Measurements from ENCODE around the gene GLI2. TPM values are rescaled to one million over a fixed set of nuclear protein-coding genes. Genes with fewer than 3 reads are reported as not detected.

GLI2 gene
- total RNA-seq, 2 experiments from 2014 or later: not detected

DNA sequence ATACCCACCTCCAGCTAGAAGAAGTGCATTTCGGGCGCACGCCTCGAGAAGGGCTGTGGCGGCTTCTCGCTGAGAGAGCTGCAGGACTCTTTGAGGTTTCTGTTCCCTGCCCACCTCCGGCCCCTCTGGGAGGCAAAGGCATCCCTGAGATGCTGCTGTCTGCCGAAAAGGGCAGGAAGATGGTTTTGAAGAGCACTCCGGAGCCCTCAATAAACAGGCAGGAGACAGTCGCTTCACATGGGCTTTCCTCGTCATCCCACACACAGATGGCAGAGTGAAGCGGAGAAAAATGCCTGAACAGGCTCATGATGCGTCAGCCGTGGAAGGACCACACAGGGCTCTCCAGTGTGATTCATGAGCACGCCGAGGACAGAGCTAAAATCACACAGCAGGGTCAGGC is 25.4 kb upstream of the GLI2 start:
- ChIA-PET POLR2A (no interaction called here), CTCF (ENCODE audit: unreplicated experiment) (interaction anchor here (0.7 kb wide), 1 partner anchor 9 kb away, joined by 3 read pairs; no protein-coding TSS in a partner anchor)
- no peak for DNase-seq (ENCODE audit: low spot score)
- TF ChIP-seq, protein P1, sequence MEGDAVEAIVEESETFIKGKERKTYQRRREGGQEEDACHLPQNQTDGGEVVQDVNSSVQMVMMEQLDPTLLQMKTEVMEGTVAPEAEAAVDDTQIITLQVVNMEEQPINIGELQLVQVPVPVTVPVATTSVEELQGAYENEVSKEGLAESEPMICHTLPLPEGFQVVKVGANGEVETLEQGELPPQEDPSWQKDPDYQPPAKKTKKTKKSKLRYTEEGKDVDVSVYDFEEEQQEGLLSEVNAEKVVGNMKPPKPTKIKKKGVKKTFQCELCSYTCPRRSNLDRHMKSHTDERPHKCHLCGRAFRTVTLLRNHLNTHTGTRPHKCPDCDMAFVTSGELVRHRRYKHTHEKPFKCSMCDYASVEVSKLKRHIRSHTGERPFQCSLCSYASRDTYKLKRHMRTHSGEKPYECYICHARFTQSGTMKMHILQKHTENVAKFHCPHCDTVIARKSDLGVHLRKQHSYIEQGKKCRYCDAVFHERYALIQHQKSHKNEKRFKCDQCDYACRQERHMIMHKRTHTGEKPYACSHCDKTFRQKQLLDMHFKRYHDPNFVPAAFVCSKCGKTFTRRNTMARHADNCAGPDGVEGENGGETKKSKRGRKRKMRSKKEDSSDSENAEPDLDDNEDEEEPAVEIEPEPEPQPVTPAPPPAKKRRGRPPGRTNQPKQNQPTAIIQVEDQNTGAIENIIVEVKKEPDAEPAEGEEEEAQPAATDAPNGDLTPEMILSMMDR (conservative IDR thresholded peaks at IDR 0.05; ENCODE audit: low read length): no peak
- TF ChIP-seq EZH2phosphoT487 (IDR thresholded peaks at IDR 0.05; ENCODE audit: borderline replicate concordance, low read depth, low read length): no peak
- Histone ChIP-seq H2AFZ (ENCODE audit: low read length) (no peak overlapping the region), H4K20me1 (ENCODE audit: insufficient read depth, low read length) (no peaks in the 10 kb centered on the region; the same call in 1 of the 2 replicates), H3K4me1 (ENCODE audit: insufficient read depth, low read length, poor library complexity, severe bottlenecking) (no peaks in the 10 kb centered on the region), H3K4me2 (ENCODE audit: low read length) (no peak overlapping the region), H3K27ac (ENCODE audit: low read depth, low read length, poor library complexity, severe bottlenecking) (no peak overlapping the region), H3K36me3 (ENCODE audit: insufficient read depth, low read length) (no peaks in the 10 kb centered on the region), H3K9me3 (ENCODE audit: low read length) (no peaks in the 10 kb centered on the region), H3K79me2 (ENCODE audit: insufficient read depth, low read depth, low read length) (no peaks in the 10 kb centered on the region), H3K9me2 (ENCODE audit: insufficient read depth, low read length) (no peaks in the 10 kb centered on the region), H3K4me3 (ENCODE audit: low read depth, low read length, poor library complexity, severe bottlenecking) (no peak overlapping the region)
- intact Hi-C loops (cut with micrococcal nuclease; ENCODE audit: unreplicated experiment): no loop called here
- no TSS peak for BruUV-seq (replicated peaks)

DNA sequence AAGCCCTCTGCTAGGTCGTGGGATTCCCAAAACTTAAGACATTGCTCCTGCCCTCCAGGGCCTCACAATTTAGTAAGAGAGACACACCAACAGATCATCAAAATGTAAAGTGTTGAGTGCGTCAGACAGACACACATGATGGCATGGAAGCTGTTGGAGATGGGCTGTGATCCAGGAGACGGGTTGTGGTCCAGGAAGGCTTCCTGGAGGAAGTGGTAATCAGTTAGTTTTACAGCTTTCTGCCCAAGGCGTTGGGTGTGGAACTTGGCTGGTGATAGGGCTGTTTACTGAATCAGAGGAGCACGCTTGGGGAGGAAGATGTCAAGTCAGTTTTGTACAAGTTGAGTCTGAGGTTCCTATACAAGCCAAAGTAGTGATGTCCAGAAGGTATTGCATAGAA is 24.0 kb upstream of the GLI2 start:
- Histone ChIP-seq H3K27ac (ENCODE audit: low read depth, low read length, poor library complexity, severe bottlenecking) (no peak overlapping the region), H3K4me1 (ENCODE audit: insufficient read depth, low read length, poor library complexity, severe bottlenecking) (no peaks in the 10 kb centered on the region), H3K4me2 (ENCODE audit: low read length) (no peak overlapping the region), H2AFZ (ENCODE audit: low read length) (no peak overlapping the region), H3K79me2 (ENCODE audit: insufficient read depth, low read depth, low read length) (no peaks in the 10 kb centered on the region), H3K36me3 (ENCODE audit: insufficient read depth, low read length) (no peaks in the 10 kb centered on the region), H3K9me2 (ENCODE audit: insufficient read depth, low read length) (no peaks in the 10 kb centered on the region), H3K4me3 (ENCODE audit: low read depth, low read length, poor library complexity, severe bottlenecking) (no peak overlapping the region), H3K9me3 (ENCODE audit: low read length) (no peaks in the 10 kb centered on the region), H4K20me1 (ENCODE audit: insufficient read depth, low read length) (no peaks in the 10 kb centered on the region)
- no TSS peak for BruUV-seq (replicated peaks)
- POLR2A ChIA-PET: interaction anchor here (0.6 kb wide), 1 partner anchor 72 kb away, joined by 4 read pairs; no protein-coding TSS in a partner anchor
- CTCF ChIA-PET (ENCODE audit: unreplicated experiment): no interaction called here
- no peak for TF ChIP-seq EZH2phosphoT487 (IDR thresholded peaks at IDR 0.05; ENCODE audit: borderline replicate concordance, low read depth, low read length)
- TF ChIP-seq, protein P1 (conservative IDR thresholded peaks at IDR 0.05; ENCODE audit: low read length): no peak
- no peak for DNase-seq (ENCODE audit: low spot score)
- intact Hi-C loops (cut with micrococcal nuclease; ENCODE audit: unreplicated experiment): no loop called here

DNA sequence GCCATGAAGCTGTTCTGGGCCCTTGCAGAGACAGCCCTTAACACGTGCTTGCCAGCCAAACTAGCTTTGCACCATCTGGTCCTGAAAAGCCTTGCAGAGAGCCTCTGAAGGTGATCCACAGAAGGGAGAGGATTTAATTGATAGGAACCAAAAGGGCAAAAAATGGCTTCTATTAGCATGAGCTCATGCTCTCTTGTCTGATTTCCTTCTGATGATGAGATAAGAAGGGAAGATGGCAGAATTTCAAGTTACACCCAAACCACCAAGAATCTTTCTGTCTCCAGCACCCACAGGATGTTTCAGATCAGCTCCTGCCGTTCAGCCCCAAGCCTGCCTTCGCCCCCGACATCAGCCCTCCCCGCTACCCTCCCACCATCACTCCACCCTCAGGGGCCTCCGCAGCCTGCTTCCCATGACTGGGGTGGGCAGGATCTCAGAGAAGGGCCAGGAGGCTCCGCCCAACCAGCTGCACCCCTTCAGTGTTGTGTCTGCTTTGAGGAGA is 23.4 kb upstream of the GLI2 start:
- H3K79me2 ChIP-seq (ENCODE audit: insufficient read depth, low read depth, low read length): no peaks in the 10 kb centered on the region
- no peak for DNase-seq (ENCODE audit: low spot score)
- no peak for TF ChIP-seq EZH2phosphoT487 (IDR thresholded peaks at IDR 0.05; ENCODE audit: borderline replicate concordance, low read depth, low read length)
- TF ChIP-seq, protein P1 (conservative IDR thresholded peaks at IDR 0.05; ENCODE audit: low read length): no peak
- no TSS peak for BruUV-seq (replicated peaks)
- no peaks in the 10 kb centered on the region for H4K20me1 ChIP-seq (ENCODE audit: insufficient read depth, low read length)
- no peak overlapping the region for H2AFZ ChIP-seq (ENCODE audit: low read length)
- H3K4me2 ChIP-seq (ENCODE audit: low read length): no peak overlapping the region
- CTCF ChIA-PET (ENCODE audit: unreplicated experiment): no interaction called here
- H3K27ac ChIP-seq (ENCODE audit: low read depth, low read length, poor library complexity, severe bottlenecking): no peak overlapping the region
- no peaks in the 10 kb centered on the region for H3K4me1 ChIP-seq (ENCODE audit: insufficient read depth, low read length, poor library complexity, severe bottlenecking)
- H3K9me2 ChIP-seq (ENCODE audit: insufficient read depth, low read length): no peaks in the 10 kb centered on the region
- intact Hi-C loops (cut with micrococcal nuclease; ENCODE audit: unreplicated experiment): no loop called here
- no peaks in the 10 kb centered on the region for H3K36me3 ChIP-seq (ENCODE audit: insufficient read depth, low read length)
- H3K4me3 ChIP-seq (ENCODE audit: low read depth, low read length, poor library complexity, severe bottlenecking): no peak overlapping the region
- H3K9me3 ChIP-seq (ENCODE audit: low read length): no peaks in the 10 kb centered on the region
- POLR2A ChIA-PET: interaction anchor here (0.6 kb wide), 1 partner anchor 72 kb away, joined by 4 read pairs; no protein-coding TSS in a partner anchor
